ENCODE results near the gene JAK3. TPM values are rescaled to one million over a fixed set of nuclear protein-coding genes. Genes with fewer than 3 reads are reported as not detected.

Gene JAK3
- total and polyA plus RNA-seq, 2 of the 8 experiments (the other 6 are each of a cell fraction or from before 2014, with no cell fraction given) = 4.0 to 4.7 TPM

DNA sequence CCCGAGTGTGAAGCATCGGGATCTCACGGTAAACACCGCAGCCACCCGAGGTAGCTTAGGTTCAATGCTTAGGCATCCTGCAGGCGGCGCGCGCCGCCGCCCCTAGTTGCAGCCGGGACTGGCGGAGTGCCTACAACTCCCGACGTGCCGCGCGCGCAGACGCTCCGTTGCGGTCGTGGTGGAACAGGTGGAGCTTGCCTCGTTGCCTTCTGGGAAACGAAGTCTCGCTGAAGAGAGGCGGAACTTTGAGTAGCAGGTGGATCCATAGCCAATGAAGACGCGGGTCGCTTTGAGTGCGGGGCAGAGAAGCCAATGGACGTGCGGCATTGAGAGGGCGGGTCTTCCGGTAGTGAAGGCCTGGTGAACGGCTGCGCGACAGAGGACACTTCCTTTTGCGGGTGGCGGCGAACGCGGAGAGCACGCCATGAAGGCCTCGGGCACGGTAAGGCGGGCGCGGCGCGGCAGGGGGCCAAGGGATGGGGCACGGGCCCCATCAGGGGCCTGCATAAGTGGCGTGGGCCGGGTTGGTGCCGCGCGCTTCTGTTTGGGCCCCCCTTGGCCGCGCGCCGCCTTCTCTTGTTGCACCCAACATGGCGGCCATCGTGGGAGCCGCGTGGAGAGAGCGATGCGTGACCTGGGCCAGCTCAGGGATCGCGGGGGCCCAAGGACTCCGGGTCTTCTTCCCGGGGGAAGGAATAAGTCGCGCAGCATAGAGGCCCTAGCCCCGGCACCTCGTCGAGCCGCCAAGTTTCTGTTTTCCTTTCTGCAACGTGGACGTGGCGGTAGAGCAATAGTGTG is 11.9 kb upstream of the JAK3 start, which contains the start of gene RPL18A:
Gene RPL18A (plus strand): TSS at position 378 of the 798 bp plus-strand sequence. CDS start 47 bp downstream, at position 425.
- Histone ChIP-seq H2BK12ac (ENCODE audit: low read depth, low read length) (no peak within 1 kb of the TSS), H2BK5ac (ENCODE audit: low read depth, low read length) (peak within 1 kb of the TSS; percentile 92), H3K4me1 (replicated peaks in 1 of 4; ENCODE audit: control insufficient read depth in 3 of 4, insufficient read depth in 4 of 4, low read length in 3 of 4) (peaks cover 0 to 13% (median 6%) of the 10 kb centered on the region in 4 experiments; a peak in 6 of 7 replicates), H4K5ac (ENCODE audit: insufficient read length, low read depth, low read length) (peak within 1 kb of the TSS; percentile 67), H2BK20ac (ENCODE audit: low read length) (no peak within 1 kb of the TSS), H3K23ac (ENCODE audit: insufficient read length) (no peak within 1 kb of the TSS), H3K9me3 (ENCODE audit: insufficient read depth in 2 of 2, low read depth in 1 of 2, low read length in 1 of 2) (no peaks in the 10 kb centered on the region), H3K9ac (replicated peaks in 1 of 4; ENCODE audit: extremely low read depth in 1 of 4, low read depth in 3 of 4, low read length in 3 of 4) (peak within 1 kb of the TSS; percentile 94 to 96 (median 95)), H3K79me1 (ENCODE audit: low read depth, low read length) (peaks cover 6% of the 10 kb centered on the region; the same call in 1 of the 2 replicates), H4K8ac (ENCODE audit: extremely low read depth, insufficient read depth, low read length) (peak within 1 kb of the TSS; percentile 88), H3K79me2 (ENCODE audit: control insufficient read depth in 1 of 2, insufficient read depth in 2 of 2, low read length in 2 of 2) (peaks cover 15 to 28% of the 10 kb centered on the region in 2 experiments), H2BK120ac (replicated peaks; ENCODE audit: low read depth, low read length) (peak within 1 kb of the TSS; percentile 31), H4K91ac (replicated peaks; ENCODE audit: insufficient read length, low read length) (peak within 1 kb of the TSS; percentile 63), H3K27ac (ENCODE audit: low read depth, low read length) (peak within 1 kb of the TSS; percentile 94), H3K4ac (replicated peaks; ENCODE audit: insufficient read length, low read depth, low read length) (peak within 1 kb of the TSS; percentile 88), H3K56ac (replicated peaks; ENCODE audit: insufficient read length, low read depth, low read length) (peak within 1 kb of the TSS; percentile 93), H2BK15ac (ENCODE audit: low read length) (no peak within 1 kb of the TSS), H4K20me1 (replicated peaks in 1 of 2; ENCODE audit: control insufficient read depth in 1 of 2, insufficient read depth in 2 of 2, low read length in 2 of 2) (peaks cover 16 to 23% of the 10 kb centered on the region in 2 experiments), H2AK5ac (ENCODE audit: low read depth, low read length) (0 out of 2 replicates have a peak within 1 kb of the TSS, but pooled peaks have one; percentile 90), H3K18ac (ENCODE audit: extremely low read depth, low read length) (peak within 1 kb of the TSS; percentile 99), H3K23me2 (ENCODE audit: low read depth, low read length) (peaks cover 15% of the 10 kb centered on the region), H3K4me3 (ENCODE audit: extremely low read depth in 1 of 4, insufficient read depth in 2 of 4, low read depth in 3 of 4, low read length in 4 of 4) (peak within 1 kb of the TSS; percentile 98 to 100 (median 99)), H3K27me3 (replicated peaks in 1 of 4; ENCODE audit: control insufficient read depth in 3 of 4, extremely low read depth in 1 of 4, insufficient read depth in 3 of 4, low read length in 3 of 4) (no peaks in the 10 kb centered on the region), H3K14ac (ENCODE audit: insufficient read length) (no peak within 1 kb of the TSS), H2AFZ (ENCODE audit: low read length) (peak within 1 kb of the TSS; percentile 0; the same call in 1 of the 2 replicates), H3K36me3 (ENCODE audit: control insufficient read depth in 2 of 4, insufficient read depth in 4 of 4, low read length in 3 of 4) (peaks cover 32 to 44% (median 39%) of the 10 kb centered on the region in 4 experiments), H3K4me2 (ENCODE audit: insufficient read depth in 1 of 2, low read depth in 2 of 2, low read length in 2 of 2) (peak within 1 kb of the TSS; percentile 93 to 98)
- ChIA-PET CTCF (ENCODE audit: partially characterized antibody) (interaction anchor here (0.6 to 2.1 kb wide), 26 partner anchors 9 to 277 kb away, joined by 3 to 16 read pairs (median 3); partner anchors contain the start of genes B3GNT3, CCDC124, JAK3 and SLC5A5), POLR2A (ENCODE audit: partially characterized antibody) (interaction anchor here (0.6 to 20.2 kb wide), 65 partner anchors 9 to 462 kb away, joined by 3 to 392 read pairs (median 3); partner anchors contain the start of genes ARRDC2, B3GNT3, CCDC124 and JAK3)
- peak; percentile 88 for FAIRE-seq
- 2% methylated on average over 73 of the region's 80 CpGs; no CpG with 5 or more reads in 1 of the 2 experiments for WGBS, 2 experiments (ENCODE audit: extremely low coverage in 1 of 2, insufficient coverage in 1 of 2, insufficient read length in 1 of 2, insufficient replicate concordance in 2 of 2, low coverage in 1 of 2, low lambda C conversion rate in 2 of 2, missing lambda C conversion rate in 1 of 2)
- DNase-seq (ENCODE audit: low read depth in 1 of 2, low spot score in 2 of 2) = peak; percentile 91 to 99
- no peak for TF ChIP-seq JUN (IDR thresholded peaks at IDR 0.05; ENCODE audit: low read depth, low read length)
- peak; percentile 93 for TF ChIP-seq PHF8 (conservative IDR thresholded peaks at IDR 0.05; ENCODE audit: low read depth, low read length)
- no peak for TF ChIP-seq CTBP2 (IDR thresholded peaks at IDR 0.05; ENCODE audit: borderline replicate concordance, insufficient read depth, insufficient read length, low read length)
- no peak for TF ChIP-seq SRF (IDR thresholded peaks at IDR 0.05; ENCODE audit: low read depth, low read length)
- TF ChIP-seq POU5F1 (IDR thresholded peaks at IDR 0.05; ENCODE audit: low read depth, low read length) = 0 out of 2 replicates have a peak, but pooled peaks have one; percentile 12
- no peak for TF ChIP-seq EGR1 (IDR thresholded peaks at IDR 0.05; ENCODE audit: borderline replicate concordance, low read depth, low read length)
- TF ChIP-seq SIX5 (IDR thresholded peaks at IDR 0.05; ENCODE audit: low read depth, low read length) = peak; percentile 85
- no peak for TF ChIP-seq CBX5 (IDR thresholded peaks at IDR 0.05; ENCODE audit: low read depth, low read length)
- TF ChIP-seq, protein P1, sequence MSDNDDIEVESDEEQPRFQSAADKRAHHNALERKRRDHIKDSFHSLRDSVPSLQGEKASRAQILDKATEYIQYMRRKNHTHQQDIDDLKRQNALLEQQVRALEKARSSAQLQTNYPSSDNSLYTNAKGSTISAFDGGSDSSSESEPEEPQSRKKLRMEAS (IDR thresholded peaks at IDR 0.05) = peak; percentile 55
- peak; percentile 5 for TF ChIP-seq NANOG (IDR thresholded peaks at IDR 0.05; ENCODE audit: insufficient read depth, low read depth, low read length, poor library complexity, severe bottlenecking)
- TF ChIP-seq TCF12 (IDR thresholded peaks at IDR 0.05; ENCODE audit: low read depth, low read length) = no peak

Data from H1 (cell line).